Kidney glomerular epithelial cell (primary cell): ENCODE results near the gene MRPL14.

Experiments
- DNase-seq: peaks from one replicate; lab custom pipeline; 2025; lab: John Stamatoyannopoulos, UW

The MRPL14 gene

DNA sequence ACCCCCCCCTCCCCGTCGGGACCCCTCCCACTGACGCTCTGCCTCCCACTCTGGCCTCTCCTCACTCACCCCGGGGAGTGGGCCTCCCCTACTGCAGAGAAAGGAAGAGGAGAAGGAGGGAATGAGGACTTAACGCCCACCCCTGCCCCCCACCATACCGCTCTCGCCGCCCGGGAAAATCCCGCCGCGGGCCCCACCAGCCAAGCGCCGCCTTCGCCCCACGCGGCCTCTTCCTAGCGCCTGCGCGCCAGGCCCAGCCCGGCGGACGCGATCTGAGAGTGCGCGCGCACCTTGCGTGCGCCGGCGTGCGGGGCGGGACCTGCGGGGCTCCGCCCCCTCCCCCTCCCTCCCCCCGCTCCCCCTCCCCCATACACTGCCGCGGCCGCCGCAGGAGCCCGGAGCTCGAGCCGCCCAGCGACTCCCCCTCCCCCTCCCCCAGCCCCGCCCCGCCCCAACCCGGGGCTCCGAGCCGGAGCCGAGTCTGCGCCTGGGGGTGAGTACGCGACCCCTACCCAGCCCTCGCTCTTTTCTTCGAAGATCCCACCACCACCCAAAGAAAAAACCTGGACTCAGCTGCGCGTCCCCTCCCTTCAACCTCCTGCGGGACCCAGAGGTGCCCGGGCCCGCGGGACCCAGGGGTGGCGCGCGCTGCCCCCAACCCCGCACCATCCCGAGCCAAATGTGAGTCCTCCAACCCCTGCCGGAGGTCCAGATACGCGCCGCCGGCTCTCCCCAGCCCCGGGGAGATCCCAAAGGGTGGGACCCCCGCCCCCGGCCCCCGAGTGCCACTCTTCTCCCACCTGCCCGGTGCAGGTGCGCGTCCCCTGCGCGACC lies at the start of gene MRPL14, which contains the start of gene TMEM63B:
MRPL14 (minus strand) TSS at position 267 of the 834 bp plus-strand sequence. CDS start 10,841 bp downstream, outside the sequence.
TMEM63B (plus strand) TSS at position 369 of the 834 bp plus-strand sequence. CDS start 7,031 bp downstream, outside the sequence.
- peak; percentile 81 for DNase-seq

DNA sequence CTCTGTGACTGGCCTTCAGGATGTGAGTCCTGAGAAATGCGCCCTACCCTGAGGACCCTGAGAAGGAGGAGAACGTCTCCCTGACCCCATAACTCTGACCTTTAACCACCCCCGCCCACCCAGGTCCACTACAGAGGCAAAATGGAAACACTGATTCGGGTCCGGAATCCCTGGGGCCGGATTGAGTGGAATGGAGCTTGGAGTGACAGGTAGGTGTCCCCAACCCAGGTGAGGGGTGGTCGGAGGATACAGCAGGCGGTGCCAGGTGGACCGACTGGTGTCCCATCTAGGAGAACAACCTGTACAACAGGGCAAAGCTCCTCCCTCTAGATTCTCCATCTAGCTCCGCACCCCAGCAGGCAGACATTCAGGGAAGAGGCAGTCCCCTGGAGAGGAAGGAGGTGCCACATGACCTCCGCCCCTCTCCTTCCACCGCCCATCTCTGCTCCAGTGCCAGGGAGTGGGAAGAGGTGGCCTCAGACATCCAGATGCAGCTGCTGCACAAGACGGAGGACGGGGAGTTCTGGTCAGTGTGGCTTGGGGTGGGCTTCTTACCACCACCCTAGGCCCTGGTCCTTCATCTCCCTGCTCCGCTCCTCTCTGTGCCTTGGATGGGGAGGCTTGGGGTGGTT lies 49.0 kb upstream of the MRPL14 start:
- DNase-seq, result no peak

DNA sequence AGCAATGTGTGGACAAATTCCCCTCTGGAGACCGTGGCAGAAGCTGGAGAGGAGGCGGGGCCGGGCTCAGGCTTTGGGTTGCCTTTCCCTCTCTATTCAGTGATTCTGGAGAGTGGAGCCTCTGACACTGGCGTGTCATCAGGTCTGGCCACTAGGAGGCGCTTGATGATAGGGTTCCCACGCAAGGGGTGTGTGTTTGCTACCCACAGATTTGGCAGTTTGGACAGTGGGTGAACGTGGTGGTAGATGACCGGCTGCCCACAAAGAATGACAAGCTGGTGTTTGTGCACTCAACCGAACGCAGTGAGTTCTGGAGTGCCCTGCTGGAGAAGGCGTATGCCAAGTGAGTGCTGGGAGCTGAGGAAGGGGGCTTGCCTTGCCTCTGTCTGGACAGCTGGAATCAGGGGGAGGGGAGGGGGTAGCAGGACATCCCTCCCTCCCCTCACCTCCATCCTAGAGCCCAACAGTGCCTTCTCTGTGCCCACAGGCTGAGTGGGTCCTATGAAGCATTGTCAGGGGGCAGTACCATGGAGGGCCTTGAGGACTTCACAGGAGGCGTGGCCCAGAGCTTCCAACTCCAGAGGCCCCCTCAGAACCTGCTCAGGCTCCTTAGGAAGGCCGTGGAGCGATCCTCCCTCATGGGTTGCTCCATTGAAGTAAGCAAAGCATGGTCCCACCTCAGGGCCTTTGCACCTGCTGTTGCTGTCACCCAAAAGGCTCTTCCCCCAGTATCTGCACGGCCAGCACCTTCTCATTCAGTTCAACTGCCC lies 45.7 kb upstream of the MRPL14 start:
- peak; percentile 61 for DNase-seq

DNA sequence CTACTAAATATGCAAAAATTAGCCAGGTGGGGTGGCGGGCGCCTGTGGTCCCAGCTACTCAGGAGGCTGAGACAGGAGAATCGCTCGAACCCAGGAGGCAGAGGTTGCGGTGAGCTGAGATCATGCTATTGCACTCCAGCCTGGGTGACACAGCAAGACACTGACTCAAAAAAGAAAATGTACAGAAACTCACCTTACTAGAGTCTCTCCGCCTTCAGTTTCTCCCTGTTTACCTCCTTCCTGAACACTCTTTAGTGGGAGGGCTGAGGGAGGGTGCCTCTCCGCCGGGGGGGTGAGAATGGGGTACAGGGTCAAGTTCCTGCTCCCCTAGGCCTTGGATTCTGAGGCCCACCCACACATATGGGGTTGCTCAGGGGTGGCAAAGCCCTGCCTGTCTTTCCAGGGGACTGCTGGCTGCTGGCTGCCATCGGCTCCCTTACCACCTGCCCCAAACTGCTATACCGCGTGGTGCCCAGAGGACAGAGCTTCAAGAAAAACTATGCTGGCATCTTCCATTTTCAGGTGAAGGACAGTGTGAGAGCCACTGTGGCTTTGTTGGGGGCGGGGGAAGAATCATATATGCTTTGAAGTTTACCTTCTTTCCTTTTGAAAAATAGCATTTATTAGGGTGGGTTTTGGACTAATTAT lies 44.8 kb upstream of the MRPL14 start:
- no peak for DNase-seq

DNA sequence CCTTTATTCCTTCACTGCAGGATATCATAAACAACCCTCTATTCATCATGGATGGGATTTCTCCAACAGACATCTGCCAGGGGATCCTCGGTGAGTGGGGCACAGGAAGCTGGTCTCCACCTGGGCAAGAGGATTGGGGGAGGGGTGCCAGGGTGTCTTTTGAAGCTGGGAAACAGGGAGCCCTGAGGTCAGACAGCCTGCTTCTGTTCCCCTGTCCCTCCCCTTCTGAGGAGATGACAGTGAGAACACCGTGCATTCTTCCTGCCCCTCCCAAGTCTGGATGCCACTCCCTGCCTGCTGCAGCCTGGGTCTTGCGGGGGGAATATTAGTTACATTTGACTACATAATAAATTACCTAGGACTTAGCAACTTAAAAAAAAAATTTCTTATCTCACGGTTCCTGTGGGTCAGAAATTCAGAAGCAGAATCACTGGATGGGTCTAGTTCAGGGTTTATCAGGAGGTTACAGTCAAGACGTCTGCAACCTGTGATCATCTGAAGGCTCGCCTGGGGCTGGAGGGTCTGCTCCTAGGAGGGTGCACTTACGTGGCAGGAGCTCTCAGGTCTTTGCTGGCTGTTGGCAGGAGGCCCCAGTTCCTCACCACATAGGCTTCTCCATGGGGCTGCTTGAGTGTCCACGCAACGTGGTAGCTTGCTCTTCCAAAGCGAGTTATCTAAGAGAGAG lies 42.8 kb upstream of the MRPL14 start:
- no peak for DNase-seq

DNA sequence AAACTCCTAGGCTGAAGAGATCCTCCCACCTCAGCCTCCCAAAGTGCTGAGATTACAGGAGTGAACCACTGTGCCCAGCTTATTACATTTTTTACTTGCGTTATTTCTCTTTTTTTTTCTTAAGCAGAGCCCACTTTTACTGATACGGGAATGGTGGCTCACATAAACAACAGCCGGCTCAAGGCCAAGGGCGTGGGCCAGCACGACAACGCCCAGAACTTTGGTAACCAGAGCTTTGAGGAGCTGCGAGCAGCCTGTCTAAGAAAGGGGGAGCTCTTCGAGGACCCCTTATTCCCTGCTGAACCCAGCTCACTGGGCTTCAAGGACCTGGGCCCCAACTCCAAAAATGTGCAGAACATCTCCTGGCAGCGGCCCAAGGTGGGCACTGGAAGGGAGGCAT lies 41.9 kb upstream of the MRPL14 start:
- DNase-seq, result no peak

DNA sequence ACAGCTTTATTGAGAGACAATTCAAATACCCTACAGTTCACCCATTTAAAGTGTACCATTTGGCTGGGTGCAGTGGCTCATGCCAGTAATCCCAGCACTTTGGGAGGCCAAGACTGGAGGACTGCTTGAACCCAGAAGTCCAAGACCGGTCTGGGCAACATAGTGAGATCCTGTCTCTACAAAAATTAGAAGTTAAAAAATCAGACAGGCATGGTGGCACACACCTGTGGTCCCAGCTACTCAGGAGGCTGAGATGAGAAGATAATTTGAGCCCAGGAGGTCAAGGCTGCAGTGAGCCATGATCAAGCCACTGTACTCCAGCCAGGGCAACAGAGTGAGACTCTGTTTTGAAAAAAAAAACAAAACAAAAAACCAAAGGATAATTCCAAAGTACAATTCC lies 40.3 kb upstream of the MRPL14 start:
- DNase-seq, result no peak

DNA sequence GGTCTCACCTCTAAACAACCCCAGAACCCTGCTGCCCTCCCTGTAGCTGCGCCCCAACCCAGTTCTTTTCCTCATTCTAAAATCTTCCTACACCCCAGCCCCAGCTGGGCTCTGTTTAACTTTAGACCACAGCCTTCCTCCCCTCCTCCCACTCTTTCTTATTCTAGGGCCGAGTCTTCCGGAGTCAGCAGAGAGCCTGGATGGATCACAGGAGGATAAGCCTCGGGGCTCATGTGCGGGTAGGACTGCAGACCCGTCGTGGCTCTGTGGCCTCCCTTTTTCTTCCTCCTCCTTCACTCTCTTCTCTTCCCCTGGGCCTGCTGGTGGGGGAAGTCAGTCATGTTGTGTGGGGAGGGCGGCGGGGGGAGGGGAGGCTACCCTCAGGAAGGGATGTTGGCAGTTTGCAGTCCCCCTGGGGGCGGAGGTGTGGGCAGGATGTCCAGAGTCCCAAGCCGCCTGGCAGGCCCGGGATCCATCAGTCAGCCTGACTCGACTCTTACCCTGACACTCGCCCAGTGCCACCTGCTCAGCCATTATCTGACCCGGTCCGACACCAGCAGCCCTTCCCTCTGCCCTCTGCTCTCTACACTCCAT lies 39.4 kb upstream of the MRPL14 start:
- no peak for DNase-seq

DNA sequence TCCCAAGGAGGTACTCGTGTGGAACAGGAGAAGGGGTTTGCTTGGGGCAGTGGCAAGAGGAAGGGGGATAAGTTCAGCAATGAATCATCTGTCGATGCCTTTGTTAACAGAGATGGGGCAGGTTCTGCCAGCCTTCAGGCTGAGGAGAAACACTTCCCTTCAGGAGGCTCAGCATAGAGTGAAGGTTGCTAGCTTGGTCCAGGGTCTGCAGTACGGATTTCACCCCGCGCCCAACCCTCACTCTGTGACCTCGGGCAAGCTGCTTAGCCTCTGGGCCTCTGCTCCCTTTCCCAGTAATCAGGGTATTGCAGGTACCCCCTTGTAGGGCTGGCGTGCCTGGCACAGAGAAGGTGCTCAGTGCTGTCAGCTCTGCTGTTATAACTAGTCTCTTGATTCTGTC lies 38.9 kb upstream of the MRPL14 start:
- no peak for DNase-seq

DNA sequence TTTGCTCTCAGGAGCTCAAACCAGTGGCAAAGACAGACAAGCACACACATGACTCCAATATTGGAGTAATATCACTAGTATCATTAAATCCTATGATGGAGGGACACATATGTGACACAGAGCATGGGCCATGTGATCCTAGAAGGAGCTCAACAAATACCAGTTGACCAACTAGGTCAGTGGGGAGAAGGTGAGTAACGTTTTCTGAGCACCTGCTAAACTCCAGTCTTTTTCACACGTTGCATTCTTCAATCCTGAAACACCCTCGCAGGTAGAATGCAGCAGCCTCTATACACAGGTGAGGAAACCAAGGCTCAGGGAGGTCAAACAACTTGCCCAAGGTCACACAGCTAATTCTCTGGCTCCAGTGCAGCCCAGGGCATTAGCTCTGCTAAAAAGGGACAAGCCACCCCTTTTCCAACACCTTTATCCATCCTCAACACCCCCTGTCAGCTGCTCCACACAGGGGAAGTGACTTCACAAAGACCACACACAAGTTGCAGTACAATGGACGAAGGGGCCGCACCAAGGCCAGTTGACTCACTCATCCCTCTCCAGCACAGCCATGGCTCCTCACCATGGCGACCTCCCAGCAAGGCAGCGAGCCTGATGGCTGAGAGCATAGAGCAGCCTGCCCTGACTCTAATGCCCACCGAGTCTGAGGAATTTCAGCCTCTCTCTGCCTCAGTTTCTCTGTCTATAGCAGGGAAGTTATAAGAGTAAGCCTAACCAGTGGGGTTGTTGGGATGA lies 35.8 kb upstream of the MRPL14 start:
- DNase-seq, result no peak

DNA sequence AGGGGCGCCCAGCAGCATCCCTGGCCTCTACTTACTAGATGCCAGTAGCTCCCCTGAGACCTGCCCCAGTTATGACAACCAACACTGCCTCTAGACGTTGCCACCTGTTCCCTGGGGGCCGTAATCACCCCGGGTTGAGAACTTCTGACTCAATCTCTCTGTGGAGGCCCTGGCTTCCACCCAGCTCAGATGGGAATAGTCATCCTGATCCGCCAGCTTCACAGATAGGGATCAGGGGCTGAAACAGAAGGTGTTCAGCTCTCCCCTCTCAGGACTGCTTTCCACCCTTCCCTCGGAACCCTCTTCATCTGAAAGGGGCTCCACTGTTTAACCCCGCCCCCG lies 34.7 kb upstream of the MRPL14 start:
- no peak for DNase-seq

DNA sequence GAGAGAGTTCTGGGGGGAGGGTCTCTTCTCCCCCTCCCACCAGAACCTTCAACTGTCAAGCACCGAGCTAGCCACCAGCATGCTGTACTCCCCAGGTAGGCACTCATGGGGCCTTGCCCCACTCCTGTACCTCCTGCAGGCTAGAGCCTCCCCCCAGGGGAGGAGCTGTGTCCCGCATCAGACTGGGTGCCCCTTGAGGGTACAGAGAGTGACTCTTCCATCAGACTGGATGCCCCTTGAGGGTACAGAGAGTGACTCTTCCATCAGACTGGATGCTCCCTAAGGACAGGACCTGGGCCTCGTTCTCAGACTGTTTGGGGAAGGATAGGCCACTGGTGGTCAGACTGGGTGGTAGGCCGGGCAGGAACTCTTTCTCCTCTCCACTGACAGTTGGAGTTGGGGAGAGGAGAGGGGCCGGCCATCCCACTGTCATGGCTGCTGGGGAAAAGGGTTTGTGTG lies 31.5 kb upstream of the MRPL14 start, which contains the start of gene CAPN11:
CAPN11 (plus strand) TSS at position 51 of the 459 bp plus-strand sequence; CDS start at position 80, 29 bp downstream.
- no peak for DNase-seq

DNA sequence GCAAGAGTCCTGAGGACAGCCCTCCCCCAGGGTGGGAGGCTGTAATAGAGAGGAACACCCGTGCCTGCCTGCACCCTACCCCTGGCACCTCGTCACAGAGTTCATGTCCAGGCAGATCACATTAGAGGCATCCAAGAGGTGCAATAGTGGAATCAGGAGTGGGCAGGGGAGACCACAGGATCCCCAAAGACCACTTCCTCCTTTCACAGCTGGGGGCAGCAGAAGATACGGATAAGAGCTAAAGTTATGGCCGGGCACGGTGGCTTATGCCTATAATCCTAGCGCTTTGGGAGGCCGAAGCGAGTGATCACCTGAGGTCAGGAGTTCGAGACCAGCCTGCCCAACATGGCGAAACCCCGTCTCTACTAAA lies 29.9 kb upstream of the MRPL14 start:
- DNase-seq, result no peak

DNA sequence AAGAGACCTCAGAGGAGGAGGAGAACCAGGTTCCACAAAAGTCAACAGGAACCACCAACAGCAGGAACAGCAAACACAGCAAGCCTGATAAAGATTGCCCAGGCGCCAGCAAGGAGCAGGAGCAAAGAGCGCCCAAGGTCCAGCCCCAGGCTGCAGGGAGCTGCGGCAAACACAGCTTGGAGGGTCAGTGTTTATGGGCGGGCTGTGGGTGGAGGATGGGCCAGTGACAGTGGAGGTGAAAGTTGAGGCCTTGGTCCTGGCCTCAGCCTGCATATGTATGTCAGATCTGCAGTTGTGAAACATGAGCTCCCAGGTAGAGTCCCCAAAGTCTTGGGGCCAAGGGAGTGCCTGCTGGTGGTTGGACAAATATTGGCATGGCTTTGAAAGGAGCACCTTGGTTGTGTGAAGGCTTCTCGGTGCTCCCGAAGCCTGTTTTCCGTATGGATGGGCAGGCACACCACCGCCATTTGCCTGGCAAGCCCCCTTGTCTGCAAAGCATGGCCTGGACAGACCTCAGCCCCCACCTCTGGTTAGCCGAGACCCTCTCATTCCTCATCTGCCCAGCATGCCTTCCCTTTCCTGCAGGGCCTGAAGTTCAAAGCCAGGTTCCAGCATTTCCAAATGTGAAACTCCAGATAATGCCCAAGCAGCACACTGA lies 29.4 kb upstream of the MRPL14 start:
- no peak for DNase-seq

DNA sequence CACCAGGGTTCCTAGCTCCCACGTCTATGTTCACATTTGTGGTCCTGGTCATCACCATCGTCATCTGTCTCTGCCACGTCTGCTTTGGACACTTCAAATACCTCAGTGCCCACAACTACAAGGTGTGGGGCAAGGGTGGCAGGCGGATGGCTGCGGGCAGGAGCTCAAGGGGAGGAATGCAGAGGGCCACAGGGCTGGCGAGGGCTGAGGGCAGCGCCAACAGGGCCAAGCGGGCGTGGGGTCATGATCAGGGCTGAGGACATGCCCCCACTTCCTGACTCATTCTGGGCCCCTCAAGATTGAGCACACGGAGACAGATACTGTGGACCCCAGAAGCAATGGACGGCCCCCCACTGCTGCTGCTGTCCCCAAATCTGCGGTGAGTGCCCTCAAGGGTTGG lies 26.8 kb upstream of the MRPL14 start:
- no peak for DNase-seq

DNA sequence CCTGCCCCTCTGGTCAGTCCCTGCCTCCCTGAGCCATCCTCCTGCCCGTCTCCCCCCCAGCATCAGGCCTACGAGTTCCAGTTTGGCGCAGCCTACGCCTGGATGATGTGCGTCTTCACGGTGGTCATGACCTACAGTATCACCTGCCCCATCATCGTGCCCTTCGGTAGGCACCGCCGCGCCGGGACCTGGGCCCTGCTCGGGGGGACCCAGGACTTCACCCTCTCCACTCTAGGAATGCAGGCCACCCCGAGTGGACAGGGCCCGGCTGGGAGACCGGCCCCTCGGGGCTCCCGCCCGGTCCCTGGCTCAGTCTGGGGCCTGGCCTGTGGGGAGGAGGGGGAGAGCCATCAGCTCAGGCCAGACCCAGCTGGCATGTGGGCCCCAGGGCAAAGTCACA lies 25.3 kb upstream of the MRPL14 start:
- no peak for DNase-seq

DNA sequence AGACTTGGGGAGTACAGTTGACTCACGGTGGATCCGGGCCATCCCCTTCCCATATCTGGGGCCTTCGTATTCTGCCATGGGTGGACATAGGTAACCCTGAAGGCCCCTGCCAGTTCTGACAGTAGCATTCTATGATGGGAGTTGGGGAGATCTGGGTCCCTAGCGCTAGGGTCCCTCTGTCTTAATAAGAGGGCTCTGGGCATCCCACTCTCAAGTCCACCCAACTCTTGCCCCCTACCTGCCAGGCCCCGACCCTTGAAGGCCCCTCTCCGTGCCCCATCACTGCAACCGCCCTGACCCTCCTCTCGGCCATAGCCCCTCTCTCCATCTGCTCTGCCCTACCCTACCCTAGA lies 24.8 kb upstream of the MRPL14 start:
- DNase-seq, result no peak

DNA sequence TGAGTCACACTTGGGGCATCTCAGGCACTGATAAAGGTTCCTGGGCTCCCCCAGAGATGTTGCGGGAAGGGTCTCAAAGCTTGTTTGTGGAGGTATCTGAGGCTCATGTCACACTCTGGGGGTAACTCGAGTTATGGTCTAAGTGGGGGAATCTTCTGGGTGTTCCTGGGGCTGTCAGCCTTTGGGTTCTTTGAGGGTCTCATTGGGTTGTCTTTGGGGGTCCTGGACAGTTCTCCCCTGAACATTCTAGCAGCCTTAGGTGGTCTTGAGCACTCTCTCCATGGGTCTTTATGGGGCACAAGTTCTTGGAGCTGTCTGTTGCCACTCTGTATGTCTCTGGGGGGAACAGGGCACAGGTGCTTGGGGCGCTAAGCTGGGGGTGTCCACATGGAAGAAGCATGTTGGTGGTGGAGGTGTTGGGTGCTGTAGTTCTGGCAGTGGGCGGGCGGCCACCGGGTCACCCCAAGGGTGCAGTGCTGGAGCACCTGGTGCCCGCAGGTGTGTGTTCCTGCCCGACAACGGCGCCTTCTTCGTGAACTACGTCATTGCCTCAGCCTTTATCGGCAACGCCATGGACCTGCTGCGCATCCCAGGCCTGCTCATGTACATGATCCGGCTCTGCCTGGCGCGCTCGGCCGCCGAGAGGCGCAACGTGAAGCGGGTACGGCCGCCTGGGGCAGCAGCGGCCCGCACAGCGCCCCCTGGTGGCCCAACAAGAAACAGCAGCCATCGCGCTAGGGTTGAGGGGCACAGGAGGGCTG lies 24.3 kb upstream of the MRPL14 start:
- peak; percentile 16 for DNase-seq

DNA sequence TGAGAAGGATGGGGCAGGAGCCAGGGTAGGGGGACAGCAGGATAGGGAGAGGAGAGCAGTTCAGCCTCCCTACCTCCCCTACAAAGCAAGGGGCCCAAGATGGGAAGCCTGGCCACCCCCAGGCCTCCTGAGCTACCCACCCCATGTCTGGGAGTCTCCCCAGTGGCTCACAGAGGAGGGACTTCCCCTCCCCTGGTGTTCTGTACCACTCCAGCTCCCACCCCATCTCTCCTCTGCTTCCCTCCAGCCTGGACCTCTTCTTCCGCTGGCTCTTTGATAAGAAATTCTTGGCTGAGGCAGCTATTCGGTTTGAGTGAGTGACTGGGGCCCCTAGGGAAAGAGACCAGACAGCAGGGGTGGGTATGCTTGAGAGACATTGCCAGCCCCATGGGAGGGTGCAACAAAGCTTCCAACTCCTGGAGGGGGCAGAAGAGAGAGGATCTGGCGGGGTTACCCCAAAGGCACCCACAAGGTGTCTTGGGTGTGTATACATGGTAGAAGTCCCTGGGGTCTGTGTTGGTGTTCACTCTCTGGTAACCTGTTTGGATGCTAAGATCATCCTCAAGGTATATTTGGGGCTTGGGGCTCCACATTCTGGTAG lies 23.2 kb upstream of the MRPL14 start:
- no peak for DNase-seq
